Left colon (tissue), 2 donors: ENCODE results near the gene MED10. TPM values are rescaled to one million over a fixed set of nuclear protein-coding genes. Genes with fewer than 3 reads are reported as not detected.
A peak's percentile ranks its signal among the peaks of the same experiment; 100 is the strongest.
"Not testable (repeated sequence)": the region's sequence is repeated elsewhere in the genome, so short reads cannot be mapped to it uniquely, and the experiment has no call there.

Experiments
- ATAC-seq: fragments of 200-7000 bp; cut with Tn5 transposase; one replicate; pipeline ENCODE4 v1.9.1; 2020; ENCODE audit warnings: mild to moderate bottlenecking, moderate library complexity
- DNase-seq, 2 donors: peaks; one replicate each; pipeline ENCODE4 v3.0.0-alpha.2; 2020
- intact Hi-C, 2 donors: fragments of 100-400 bp; cut with DNase I in 1 of 2; cut with micrococcal nuclease in 1 of 2; formaldehyde crosslinking; loops; one replicate each; pipeline versions ENCODE4 v1.11.2 to v1.14.0; 2022; cut with DNase I, micrococcal nuclease
- total RNA-seq, 2 donors: library from RNA; stranded (reverse); fragmentation: NEBNext Ultra II Directional; extraction: Animal tissue kit (Norgen Biotek cat#: 25700); gene quantifications; one replicate each; pipeline ENCODE4 v1.2.1, GENCODE V29; 2021
- donor health status: DM: no; HTN: no; CAD: no.
- donor health status: DM: yes; HTN: yes; CAD: no.

Gene MED10
- total RNA-seq, 2 donors from 2014 or later, result 23.9 to 30.0 TPM

DNA sequence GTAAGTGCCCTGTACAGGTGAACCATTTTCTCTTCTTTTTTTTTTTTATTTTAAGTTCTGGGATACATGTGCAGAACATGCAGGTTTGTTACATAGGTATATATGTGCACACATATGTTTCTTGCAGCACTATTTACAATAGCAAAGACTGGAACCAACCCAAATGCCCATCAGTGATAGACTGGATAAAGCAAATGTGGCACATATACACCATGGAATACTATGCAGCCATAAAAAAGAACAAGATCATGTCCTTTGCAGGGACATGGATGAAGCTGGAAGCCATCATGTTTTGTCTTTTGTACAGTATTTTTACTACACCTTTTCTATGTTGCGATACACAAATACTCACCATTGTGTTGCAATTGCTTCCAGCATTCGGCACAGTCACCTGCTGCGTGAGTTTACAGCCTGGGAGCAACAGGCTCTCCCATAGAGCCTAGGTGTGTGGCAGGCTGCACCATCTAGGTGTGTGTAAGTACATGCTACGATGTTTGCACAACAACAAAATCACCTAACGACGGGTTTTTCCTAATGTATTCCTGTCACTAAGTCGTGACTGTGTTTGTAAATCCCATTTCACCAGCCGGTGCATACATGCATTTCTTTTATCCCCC lies 20.4 kb downstream of the MED10 start:
- ATAC-seq, DNase-seq, intact Hi-C loops: not testable (repeated sequence)

DNA sequence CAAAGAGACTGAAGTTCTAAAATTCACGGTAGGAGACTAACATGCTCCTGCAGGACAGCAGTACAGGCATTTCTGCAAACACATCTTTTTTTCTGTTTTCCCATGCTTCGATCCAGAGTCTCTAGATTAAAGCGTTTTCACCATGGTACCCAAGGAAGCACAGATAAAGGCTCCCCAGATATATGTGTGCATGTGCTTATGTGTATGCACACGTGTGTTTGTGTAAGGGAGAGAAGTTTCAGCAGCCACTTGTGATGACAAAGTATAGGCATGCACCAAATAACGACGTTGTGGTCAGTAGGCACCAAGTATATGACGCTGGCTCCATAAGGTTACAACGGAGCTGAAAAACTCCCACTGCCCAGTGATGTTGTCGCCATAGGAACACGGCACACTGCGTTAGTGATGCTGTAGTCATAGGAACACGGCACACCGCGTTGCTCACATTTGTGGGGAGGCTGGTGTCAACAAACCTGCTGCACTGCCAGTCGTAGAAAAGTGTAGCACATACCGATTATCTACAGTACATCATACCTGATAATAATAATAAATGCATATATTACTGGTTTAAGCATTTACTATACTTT lies 21.7 kb downstream of the MED10 start:
- ATAC-seq, result no peak

DNA sequence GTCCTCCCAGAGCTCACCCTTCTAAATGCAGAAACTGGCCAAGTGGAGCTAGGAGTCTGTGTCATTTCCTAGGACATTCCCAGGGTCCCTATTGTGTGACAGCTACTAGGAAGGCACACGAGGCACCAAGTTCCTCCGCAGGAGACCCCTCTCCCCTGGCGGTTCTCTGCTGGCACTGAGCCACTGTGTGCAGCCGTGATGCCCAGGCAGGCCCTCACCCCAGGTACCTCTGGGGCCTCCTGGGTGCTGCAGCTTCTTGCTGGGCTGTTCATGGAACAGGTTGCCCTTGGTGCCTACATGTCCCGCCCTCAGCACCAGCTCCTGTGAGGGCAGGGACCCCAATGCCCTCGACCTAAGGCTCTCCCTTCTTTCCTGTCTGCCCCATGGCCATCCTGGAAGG lies 23.1 kb downstream of the MED10 start:
- ATAC-seq, result no peak
- no peak for DNase-seq
- intact Hi-C loops, result no loop called here

More for the DNA sequence above, 21.7 kb downstream of the MED10 start:
- no peak for DNase-seq
- intact Hi-C loops, result no loop called here

DNA sequence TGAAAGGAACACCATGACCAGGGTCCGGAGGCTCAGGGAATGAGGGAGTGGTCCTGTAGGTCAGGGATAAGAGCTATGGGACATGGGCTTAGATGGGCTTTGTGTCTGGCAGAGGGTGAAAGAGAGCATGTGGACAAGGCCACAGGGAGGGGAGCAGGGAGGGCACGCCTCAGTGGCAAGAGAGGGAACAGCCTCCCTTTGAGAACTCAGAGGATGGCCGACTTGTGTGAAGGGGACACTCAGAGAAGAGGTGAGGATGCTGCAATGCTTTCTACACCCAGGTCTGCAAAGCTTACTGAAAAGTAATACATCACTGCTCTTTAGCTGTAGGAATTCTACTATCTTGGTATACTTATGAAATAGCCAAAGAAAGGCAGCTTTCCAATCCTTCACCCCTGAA lies 23.5 kb downstream of the MED10 start:
- intact Hi-C loops, result no loop called here
- no peak for DNase-seq
- no peak for ATAC-seq

DNA sequence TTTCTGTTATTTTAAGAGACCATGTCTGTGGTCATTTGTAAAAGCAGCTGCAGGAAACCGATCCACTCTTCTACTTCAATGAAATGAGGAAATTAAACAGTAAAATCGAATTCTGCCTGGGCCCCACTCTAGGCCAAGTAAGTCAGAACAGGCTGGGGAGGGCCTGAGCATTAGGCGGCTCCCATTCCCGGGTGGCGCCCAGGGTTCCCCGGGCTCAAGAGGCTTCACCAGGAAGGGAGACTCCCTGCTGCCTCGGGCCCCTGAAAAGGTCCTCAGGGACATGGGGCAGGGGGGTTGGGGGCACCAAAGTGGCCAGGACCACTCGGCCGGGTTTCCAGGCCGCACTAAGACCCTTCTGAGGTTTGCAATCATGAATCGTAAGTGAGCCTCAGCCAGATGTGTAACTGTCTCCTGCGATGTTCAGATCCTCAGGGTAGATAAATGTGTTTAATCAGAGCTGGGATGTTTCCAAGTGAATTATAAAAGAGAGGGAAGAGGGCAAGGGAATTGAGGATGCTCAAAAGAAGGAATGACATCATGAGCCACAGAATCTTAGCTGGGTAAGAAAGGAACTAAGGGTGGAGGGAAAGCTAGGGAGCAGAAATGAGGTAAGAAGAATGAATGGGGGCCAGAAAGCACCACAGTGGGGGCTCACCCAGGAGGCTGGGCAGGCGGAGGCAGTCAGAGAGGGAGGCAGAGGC lies 24.6 kb downstream of the MED10 start:
- DNase-seq, result no peak
- intact Hi-C loops, result no loop called here
- no peak for ATAC-seq

DNA sequence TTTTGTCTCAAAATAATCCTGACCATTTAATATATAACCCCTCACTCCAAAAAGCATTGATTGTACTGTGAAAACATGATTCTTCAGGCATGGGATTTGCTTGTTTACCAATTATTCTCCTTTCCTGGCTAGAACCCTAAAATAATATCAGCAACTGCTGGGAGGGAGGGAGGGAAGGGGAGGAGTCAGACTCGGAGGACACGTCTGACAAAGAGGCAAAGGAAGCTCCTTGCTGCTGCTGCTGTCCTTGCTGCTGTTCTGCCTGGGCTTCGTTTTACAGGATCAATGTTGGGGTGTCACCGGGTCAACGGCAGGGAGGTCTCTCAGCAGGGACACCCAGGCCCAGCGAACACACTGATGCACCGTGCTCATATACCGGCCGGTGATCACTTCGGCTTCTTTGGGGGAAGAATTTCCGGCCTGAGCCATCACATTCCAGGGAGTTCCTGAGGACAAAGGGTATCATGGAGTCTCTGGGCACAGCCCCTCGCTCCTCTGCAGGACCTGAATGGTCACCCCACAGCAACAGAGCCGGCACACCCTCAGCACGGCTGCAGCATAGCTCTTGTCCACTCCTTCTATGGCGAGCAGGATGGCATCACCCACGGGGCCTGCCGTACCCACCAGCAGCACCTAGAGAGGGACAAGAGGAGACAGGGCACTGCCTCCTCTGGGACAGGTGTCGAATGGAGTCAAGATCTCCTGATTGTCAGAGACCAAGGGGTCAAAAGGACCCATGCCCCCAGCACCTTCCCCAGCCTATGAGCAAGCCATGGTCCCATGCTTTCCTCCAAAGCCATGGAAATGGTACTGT lies 27.9 kb downstream of the MED10 start:
- ATAC-seq (no peak), DNase-seq (no peak)
- intact Hi-C loops, result no loop called here

DNA sequence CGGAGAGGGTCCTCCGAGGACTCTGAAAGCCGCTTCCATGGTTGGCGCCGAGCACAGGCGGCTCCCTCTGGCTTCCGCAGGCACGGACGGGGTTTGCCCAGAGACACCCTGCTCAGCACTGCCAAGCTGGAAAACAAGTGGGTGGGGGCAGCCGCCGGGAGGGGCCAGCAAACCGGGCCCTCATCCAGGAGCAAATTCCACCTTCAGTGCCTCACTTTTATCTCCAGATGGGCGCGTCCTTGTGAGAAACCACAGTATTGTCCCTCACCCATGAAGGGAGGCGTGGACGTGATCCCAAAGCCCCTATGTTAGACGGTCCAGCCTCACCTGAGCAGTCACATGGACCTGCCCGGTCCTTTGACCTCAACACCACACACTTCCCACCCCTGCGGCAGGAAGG lies 29.0 kb downstream of the MED10 start:
- ATAC-seq, result peak; percentile 50
- no peak for DNase-seq
- intact Hi-C loops, result no loop called here

DNA sequence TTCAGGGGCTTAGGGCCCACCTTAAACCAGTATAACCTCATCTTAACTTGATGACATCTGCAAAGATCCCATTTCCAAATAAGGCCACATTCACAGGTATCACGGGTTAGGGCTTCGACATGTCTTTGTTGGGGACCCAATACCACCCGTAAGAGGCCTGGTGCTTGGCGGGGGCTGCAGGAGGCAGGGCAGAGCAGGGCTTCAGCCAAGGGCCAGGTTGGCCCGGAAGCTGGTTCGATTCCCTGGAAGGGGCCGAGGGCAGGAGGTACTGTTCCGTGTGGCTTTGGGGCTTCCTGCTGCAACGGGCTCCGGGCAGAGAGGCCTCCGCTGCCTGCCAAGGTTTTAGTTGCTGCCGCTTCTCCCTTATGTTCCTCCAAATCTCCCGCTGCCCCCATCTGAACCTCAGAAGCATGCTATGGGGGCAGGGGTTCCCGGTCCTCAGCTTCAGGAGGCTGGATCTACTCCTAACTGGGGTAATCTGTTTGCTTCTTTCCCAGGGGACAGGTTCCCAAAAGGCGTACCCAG lies 29.8 kb downstream of the MED10 start:
- intact Hi-C loops, result no loop called here
- DNase-seq (no peak), ATAC-seq (no peak)

DNA sequence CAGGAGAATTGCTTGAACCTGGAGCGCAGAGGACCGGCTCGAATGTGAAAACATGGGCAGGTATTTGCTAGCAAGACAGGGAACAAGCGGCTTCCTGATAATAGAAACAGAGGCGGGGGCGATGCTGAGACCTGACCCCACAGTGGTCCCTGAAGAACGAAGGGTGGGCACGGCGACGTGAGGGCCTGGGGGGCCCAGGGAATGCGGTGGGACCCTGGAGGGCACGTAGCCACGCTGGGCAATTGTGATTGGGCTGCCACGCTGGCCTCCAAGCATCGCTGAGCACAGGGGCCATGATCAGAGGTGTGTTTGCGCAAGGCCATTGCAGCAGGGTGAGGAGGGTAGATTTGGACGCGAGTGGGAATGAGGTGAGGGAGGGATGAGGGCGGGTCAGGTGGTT lies 30.7 kb downstream of the MED10 start:
- intact Hi-C loops, result no loop called here
- DNase-seq, result no peak
- no peak for ATAC-seq

DNA sequence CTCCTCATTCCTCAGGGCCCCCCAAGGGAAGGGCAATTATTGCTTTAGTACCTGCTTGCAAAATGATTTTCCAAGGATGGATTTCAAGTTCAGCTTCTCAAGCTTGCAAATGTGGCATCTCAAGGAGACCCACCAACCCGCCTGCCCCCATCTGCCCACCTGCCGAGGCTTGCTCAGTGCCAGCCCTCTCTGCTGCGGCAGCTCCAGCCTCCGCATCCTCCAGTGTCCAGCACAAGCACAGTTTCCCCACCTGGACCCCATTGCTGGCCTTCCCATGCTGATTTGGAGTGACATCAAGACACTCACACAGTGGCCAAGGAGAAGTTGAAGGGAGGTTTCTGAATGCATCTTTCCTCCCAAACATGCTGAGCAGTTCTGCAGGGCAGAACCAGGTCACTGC lies 31.2 kb downstream of the MED10 start:
- ATAC-seq (no peak), DNase-seq (no peak)
- intact Hi-C loops, result no loop called here

DNA sequence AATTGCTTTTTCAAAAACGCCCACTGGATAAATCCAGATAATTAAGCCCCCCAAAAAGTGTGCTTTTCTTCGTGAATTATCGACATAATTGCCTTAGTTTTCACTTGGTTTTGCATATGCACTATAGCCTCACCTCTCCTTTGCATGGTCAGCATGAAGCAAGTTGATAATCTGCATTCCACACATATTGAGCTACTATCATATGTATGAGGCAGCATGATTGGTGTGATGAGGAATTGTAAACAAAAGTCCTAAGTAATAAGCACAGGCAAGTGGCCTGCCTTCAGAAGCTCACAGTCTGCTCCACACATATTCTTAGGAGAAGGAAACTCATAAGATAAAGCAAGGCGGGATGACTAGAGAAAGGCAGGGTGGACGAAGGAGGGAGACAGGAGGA lies 33.8 kb downstream of the MED10 start:
- no peak for DNase-seq
- intact Hi-C loops, result no loop called here
- ATAC-seq, result no peak

DNA sequence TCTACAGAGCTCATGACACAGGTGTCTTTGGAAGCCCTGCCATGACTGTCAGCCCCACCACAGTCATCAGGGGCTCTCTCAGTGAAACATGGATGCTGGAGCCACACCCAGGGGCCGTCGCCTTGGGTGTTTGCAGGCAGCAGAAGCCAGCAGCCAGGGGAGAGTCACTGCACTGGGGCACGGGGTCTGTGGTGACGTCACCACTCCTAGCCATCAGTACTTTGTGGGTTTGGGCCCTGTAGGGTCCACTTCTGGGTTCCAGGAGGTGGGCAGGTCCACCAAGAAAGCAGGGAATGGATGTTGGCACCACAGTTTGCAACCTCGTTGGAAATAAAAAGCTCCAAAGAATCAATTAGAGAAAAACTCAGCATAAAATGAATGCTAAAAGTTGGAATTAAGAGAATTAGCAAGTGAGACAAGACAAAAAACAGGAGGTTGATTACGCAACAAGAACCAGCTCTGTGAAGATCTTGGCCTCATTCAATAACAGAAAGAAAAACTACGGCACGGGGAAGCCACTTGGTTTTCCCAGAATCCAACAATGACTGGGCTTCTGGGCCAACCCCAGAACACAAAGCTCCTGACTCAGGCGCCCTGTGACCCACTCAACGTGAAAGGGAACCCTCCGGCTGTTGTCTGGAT lies 34.3 kb downstream of the MED10 start:
- DNase-seq, result no peak
- ATAC-seq, result no peak
- intact Hi-C loops, result no loop called here

DNA sequence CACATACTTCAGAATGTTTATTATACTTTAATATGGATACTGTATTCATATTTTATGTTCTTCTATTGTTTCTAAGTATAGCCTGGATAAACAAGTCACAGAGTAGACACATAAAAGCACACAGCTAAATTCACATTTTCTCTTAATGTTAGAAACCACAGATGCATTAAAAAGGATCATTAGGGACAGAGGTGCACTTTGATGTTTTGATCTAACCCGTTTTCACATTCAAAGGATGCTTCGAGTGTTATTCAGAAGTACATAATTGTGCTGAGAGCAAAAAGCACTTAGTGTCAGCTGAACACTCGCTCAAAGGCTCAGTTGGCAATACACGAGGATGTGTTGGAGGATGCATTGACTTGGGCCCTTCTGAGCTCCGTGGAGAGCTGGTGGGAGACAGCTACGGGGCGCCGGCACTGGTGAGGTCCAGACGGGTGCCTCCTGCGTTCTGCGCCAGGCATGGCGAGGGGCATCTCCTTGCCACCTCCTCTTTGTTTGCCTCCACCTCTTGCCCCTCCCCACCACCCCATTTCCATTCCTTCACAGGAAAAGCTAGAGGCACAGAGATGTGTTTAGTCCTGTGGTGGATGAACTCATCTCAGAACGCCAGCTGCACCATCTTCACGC lies 35.5 kb downstream of the MED10 start:
- DNase-seq (no peak), ATAC-seq (no peak)
- intact Hi-C loops, result no loop called here

DNA sequence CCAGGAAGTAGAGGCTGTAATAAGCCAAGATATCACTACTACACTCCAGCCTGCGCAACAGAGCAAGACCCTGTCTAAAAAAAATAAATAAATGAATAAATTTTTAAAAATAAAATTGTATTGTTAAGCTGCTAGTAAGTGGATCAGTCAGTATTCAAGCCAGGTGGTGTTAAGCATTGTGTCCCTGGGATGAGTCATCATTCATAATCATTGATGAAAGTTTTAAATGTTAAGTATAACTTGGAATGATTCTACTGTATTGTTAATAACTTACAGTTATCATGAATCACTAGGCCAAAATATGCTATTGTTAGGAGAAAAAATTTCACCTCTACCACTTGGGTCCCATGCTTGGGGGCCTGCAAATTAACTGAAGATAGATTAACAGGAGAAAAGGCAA lies 38.2 kb downstream of the MED10 start:
- DNase-seq, result no peak
- intact Hi-C loops, result no loop called here
- ATAC-seq, result no peak

DNA sequence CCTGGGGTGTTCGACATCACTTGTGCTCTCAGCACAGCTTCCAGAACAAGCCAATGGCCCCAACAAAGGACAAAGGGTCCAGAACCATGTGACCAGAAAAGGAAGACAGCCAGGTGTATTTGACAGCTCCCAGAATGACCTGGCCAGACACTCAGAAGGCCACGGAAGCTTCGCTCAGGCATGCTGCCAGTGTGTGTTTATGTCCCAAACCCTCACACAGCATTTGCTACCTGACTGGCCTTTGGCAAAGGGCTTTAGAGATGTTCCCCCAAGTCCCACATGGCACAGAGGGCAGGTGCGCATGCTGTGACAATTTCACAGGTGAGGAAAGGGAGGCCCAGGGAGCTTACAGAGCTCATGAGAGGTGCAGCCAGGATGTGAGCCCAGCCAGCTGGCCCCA lies 39.5 kb downstream of the MED10 start:
- no peak for DNase-seq
- intact Hi-C loops, result no loop called here
- ATAC-seq, result no peak

DNA sequence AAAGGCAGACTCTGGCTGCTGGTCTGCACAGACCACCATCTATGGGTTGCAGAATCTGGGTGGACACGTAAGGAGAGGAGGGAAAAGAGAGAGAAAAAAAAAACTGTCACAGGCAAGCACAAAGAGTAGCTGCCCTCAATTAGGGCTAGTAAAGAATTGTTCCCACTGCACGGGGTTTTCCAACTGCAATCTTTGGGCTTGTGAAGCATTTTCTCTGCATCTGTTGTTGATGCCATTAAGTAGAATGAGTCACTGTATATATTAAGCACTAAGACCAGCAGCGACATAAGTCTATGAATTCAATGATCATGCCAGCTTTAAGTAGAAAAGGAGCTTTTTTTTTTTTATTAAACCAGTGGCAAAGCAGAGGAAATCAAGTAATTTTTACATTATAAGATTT lies 40.2 kb downstream of the MED10 start:
- DNase-seq (no peak), ATAC-seq (no peak)
- intact Hi-C loops, result no loop called here

DNA sequence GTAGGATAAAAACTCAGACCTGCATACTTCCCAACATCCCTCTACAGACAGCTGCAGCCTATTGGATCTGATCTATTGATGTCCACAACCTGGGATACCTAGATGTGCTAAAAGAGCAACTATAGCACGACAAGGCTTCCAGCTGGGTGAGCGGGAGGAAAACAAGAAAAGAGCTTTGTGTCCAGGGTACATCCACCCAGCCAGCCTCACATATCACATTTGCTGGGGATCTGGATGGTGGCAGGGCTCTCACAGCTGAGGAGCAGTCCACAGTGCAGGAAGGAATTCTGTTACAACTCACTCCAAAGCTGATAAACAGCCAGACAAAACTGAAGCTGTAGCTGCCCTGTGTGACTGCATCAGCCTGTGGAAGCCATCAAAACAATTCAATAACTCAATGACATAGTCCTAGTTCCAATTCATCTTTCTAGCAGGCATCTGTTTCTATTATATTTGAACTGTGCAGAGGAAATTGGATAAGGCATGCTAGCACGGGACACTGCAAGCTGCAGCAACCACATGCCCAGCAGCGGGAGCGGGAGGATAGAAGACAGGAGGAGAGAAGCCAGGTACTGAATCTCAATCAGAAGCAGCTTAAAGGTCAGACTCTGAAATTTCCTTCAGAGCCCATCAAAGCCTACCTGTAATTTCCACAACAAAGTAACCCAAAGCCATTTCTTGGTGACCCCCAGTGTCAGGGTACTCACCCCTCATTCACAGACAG lies 45.0 kb downstream of the MED10 start:
- no peak for DNase-seq
- intact Hi-C loops, result no loop called here
- ATAC-seq, result no peak

DNA sequence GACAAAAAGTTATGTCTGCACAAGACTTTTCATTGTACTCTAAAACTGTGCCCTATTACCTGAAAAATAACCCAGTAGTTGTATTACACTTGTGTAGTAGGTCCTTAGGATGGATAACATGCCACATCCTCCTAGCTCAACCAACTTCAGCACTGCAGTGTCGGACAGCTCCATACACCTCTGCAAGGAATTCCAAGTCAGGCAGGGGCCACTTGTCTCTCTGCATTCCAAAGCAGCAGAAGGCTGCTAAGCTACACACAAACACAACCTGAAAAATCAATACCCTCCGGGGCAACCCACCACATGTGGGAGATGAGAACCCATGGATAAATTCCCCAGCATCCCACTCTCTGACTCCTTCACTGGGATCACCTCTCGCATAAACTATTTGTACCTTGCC lies 50.2 kb downstream of the MED10 start:
- intact Hi-C loops, result no loop called here
- ATAC-seq (no peak), DNase-seq (peak in 1 of 2 donors; percentile 25)
